GM12864 (cell line): ENCODE data around the gene C10orf88.
"Not testable (repeated sequence)": the region's sequence is repeated elsewhere in the genome, so short reads cannot be mapped to it uniquely, and the experiment has no call there.

Experiments used
- DNase-seq: peaks from one replicate; pipeline ENCODE4 v3.0.0-alpha.2; 2011; ENCODE audit warnings: low read depth
- H3K4me3 ChIP-seq: 2 replicates; pipeline ENCODE4 v1.5.1; 2011; ENCODE audit warnings: mild to moderate bottlenecking, low read depth, low read length, control low read depth
- CTCF ChIP-seq: IDR thresholded peaks from 2 replicates; pipeline ENCODE4 v1.5.1; 2011; ENCODE audit warnings: low read depth, mild to moderate bottlenecking, moderate library complexity, low read length, control low read depth, inconsistent platforms; ENCODE audit errors: missing control alignments

Gene C10orf88

GRCh38 chr10:122939133-122939855 lies 14.7 kb downstream of the C10orf88 start:
- TF ChIP-seq CTCF = no peak

DNA sequence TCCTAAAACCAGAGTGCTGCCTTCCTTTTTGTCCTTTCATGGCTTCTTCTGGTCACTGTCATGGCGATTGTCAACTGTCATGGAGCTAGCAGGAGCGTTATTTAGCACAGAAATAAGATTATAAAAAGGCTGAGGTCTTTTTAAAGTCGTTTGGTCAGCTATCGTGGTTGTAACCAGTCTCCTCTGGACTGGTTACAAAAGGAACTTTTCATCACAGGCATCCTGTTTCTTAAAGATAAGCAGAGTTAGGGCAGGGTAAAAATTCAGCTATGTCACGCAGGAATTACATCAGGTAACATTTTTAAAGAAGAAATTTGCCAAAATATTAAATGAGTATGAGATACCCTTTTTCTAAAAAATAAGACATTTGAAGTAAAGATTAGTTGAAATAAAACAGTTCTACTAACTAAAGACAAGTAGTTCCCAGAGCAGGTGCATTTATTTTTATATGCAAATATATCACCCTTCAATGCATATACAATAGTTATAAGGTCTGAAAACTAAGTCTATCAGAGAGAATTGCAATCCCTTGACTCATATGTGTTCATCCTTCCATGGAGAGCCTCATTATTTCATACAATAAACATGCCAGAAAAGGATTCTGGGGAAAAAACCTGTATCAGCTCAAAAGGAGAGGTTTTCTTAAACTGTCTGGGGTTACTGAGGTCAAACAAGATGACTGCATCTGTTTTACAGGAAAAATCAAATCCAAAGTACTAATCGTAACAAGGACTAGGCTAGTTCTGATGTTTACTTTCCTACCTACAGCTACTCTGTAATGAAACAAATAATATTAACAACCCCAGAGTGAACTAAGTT lies 22.7 kb downstream of the C10orf88 start:
- TF ChIP-seq CTCF = no peak
- no peak for DNase-seq
- no peak overlapping the region for H3K4me3 ChIP-seq

More at GRCh38 chr10:122939133-122939855, 14.7 kb downstream of the C10orf88 start:
- no peak for DNase-seq
- H3K4me3 ChIP-seq = no peak overlapping the region

DNA sequence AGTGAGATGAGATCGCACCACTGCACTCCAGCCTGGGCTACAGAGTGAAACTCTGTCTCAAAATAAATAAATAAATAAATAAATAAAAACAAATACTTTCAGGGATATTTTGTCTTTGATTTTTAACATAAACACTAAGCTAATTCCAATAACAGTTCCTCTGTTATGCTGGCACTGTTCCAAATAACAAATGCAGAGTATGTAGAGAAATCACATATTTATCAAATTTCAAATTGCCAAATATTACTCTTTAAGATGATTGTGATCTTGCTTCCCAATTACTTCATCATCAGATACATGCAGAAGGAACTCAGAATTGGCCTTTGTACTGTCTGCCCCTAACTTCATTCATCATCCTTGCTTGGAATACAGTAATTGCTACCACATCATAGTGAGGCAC lies 23.9 kb downstream of the C10orf88 start:
- TF ChIP-seq CTCF = no peak
- no peak overlapping the region for H3K4me3 ChIP-seq
- no peak for DNase-seq

- DNase-seq = no peak
- H3K4me3 ChIP-seq = no peak overlapping the region
- TF ChIP-seq CTCF = no peak
These were observed 38.3 kb downstream of the C10orf88 start for GRCh38 chr10:122915700-122916099.

GRCh38 chr10:122911889-122912484 lies 42.0 kb downstream of the C10orf88 start:
- no peak for DNase-seq
- no peak overlapping the region for H3K4me3 ChIP-seq
- no peak for TF ChIP-seq CTCF

DNA sequence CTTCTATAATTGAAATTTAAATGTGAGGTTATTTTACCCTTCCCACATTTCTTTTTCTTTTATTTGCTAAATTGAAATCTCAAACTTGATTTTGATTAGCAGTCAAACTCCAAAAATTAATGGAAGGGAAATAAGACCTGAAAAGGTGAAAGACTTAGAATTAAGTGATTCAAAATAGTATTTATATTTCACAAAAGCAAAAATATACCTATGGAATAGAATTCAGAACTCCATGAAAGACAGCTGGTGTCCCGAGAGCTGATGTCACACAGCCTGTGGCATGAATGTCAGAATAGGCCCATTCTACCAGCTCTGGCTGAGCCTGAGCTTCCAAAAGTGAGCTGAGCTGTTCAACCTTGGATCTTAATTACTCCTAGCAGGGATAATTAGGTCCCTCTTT lies 43.7 kb downstream of the C10orf88 start, which contains the start of gene FAM24A:
Gene FAM24A, plus strand, starts transcription at position 301 of the 400 bp plus-strand sequence. CDS start 1,025 bp downstream, outside the sequence.
- TF ChIP-seq CTCF = no peak
- DNase-seq = no peak
- H3K4me3 ChIP-seq = no peak within 1 kb of the TSS

DNA sequence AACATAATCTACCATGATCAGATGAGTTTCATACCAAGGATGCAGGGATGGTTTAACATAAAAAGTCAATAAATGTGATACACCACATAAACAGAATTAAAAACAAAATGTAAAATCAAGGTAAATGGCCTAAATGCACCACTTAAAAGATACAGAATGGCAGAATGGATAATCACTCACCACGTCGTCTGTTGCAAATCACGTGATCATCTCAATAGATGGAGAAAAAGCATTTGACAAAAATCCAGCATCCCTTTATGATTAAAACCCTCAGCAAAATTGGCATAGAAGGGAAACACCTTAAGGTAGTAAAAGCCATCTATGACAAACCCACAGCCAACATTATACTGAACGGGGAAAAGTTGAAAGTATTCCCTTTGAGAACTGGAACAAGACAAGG lies 50.2 kb downstream of the C10orf88 start:
- DNase-seq, H3K4me3 ChIP-seq: not testable (repeated sequence)
